ENCODE measurements around the gene STX4. TPM values are rescaled to one million over a fixed set of nuclear protein-coding genes. Genes with fewer than 3 reads are reported as not detected.

STX4 gene
- total RNA-seq, 1 experiment from 2014 or later = 32.3 TPM

GRCh38 chr16:31074814-31075183 is 41.4 kb downstream of the STX4 start:
- Histone ChIP-seq H4K20me1 (ENCODE audit: control insufficient read depth, insufficient read depth, insufficient read length) (peaks cover 4% of the 10 kb centered on the region), H2AK5ac (ENCODE audit: insufficient read length, low read length) (no peak overlapping the region), H2BK12ac (ENCODE audit: insufficient read length, low read depth, low read length) (no peak overlapping the region), H2AFZ (ENCODE audit: low read length) (no peak overlapping the region), H2BK120ac (ENCODE audit: low read depth, low read length, poor library complexity, severe bottlenecking) (no peak overlapping the region), H2BK15ac (ENCODE audit: low read depth, low read length) (no peak overlapping the region), H3K23me2 (ENCODE audit: insufficient read length, low read depth, low read length, poor library complexity, severe bottlenecking) (peaks cover 9% of the 10 kb centered on the region), H3K14ac (ENCODE audit: insufficient read depth, low read length) (no peak overlapping the region), H3K9ac (ENCODE audit: extremely low read depth, insufficient read length, low read length) (peak overlapping the region; percentile 72), H3K27me3 (ENCODE audit: insufficient read depth, low read length) (no peaks in the 10 kb centered on the region), H3K9me3 (ENCODE audit: control insufficient read depth, low read depth, low read length) (no peaks in the 10 kb centered on the region), H4K91ac (ENCODE audit: insufficient read length, low read depth, low read length) (no peak overlapping the region), H3T11ph (ENCODE audit: low read length) (no peak overlapping the region), H3K27ac (ENCODE audit: insufficient read length, low read depth, low read length) (no peak overlapping the region), H3K4me1 (ENCODE audit: insufficient read depth, low read length) (no peaks in the 10 kb centered on the region), H3K79me1 (ENCODE audit: insufficient read depth, low read depth, low read length, poor library complexity, severe bottlenecking) (peaks cover 6% of the 10 kb centered on the region), H3K4ac (ENCODE audit: low read depth, low read length) (no peak overlapping the region), H2BK20ac (ENCODE audit: low read depth, low read length, poor library complexity, severe bottlenecking) (no peak overlapping the region), H3K56ac (ENCODE audit: insufficient read length, low read depth, low read length) (no peak overlapping the region), H4K8ac (replicated peaks; ENCODE audit: insufficient read length, low read depth, low read length) (no peak overlapping the region), H4K5ac (ENCODE audit: insufficient read length, low read depth, low read length) (no peak overlapping the region), H3K79me2 (ENCODE audit: insufficient read depth, low read length) (peaks cover 18% of the 10 kb centered on the region; the same call in 1 of the 2 replicates), H3K18ac (ENCODE audit: insufficient read length, low read depth, low read length) (no peak overlapping the region), H3K23ac (ENCODE audit: insufficient read length, low read depth, low read length) (no peak overlapping the region), H3K4me2 (ENCODE audit: insufficient read depth, insufficient read length, low read length) (peak overlapping the region; percentile 89), H2BK5ac (ENCODE audit: insufficient read length, low read length) (no peak overlapping the region)
- Mint-ChIP-seq H3K27me3 (ENCODE audit: low read depth) (no peaks in the 10 kb centered on the region), H3K9me3 (no peaks in the 10 kb centered on the region; a peak in 1 of 5 replicates), H3K27ac (peak overlapping the region; percentile 94 to 98 (median 97)), H3K4me3 (peak overlapping the region; percentile 92 to 95), H3K4me1 (peaks cover 16 to 20% of the 10 kb centered on the region in 2 experiments), H3K36me3 (ENCODE audit: insufficient read depth in 1 of 3, low read depth in 3 of 3) (peaks cover 23 to 37% (median 37%) of the 10 kb centered on the region in 3 experiments; a peak in 6 of 7 replicates)
- WGBS (ENCODE audit: extremely low coverage, insufficient read length, low lambda C conversion rate) = no CpG with 5 or more reads among the region's 7 CpGs
- DNase-seq = no peak
- no peak; the same call in 2 of the 3 replicates for TF ChIP-seq CTCF (conservative IDR thresholded peaks at IDR 0.05)
